SH-SY5Y (cell line): ENCODE results near the gene RAD50.

ENCODE experiments used
- GATA2 ChIP-seq: IDR thresholded peaks from 2 replicates; pipeline ENCODE4 v1.6.1; 2011; ENCODE audit warnings: mild to moderate bottlenecking, low read depth, low read length
- GATA3 ChIP-seq: IDR thresholded peaks from 2 replicates; pipeline ENCODE4 v1.6.1; 2011; ENCODE audit warnings: low read depth, mild to moderate bottlenecking, low read length, moderate library complexity

The RAD50 gene

GRCh38 chr5:132662004-132662401 is 105.2 kb downstream of the RAD50 start:
- TF ChIP-seq GATA3 = no peak
- TF ChIP-seq GATA2 = no peak

GRCh38 chr5:132662925-132663770 is 106.4 kb downstream of the RAD50 start:
- TF ChIP-seq GATA3 = no peak
- no peak for TF ChIP-seq GATA2

GRCh38 chr5:132663771-132664695 is 107.3 kb downstream of the RAD50 start:
- no peak for TF ChIP-seq GATA2
- no peak for TF ChIP-seq GATA3

GRCh38 chr5:132664696-132665209 is 108.0 kb downstream of the RAD50 start:
- TF ChIP-seq GATA3 = no peak
- TF ChIP-seq GATA2 = no peak

- no peak for TF ChIP-seq GATA2
- no peak for TF ChIP-seq GATA3
These were observed 108.8 kb downstream of the RAD50 start for GRCh38 chr5:132665574-132666080.

GRCh38 chr5:132666310-132667123 is 109.7 kb downstream of the RAD50 start:
- TF ChIP-seq GATA3 (no peak), GATA2 (no peak)

- TF ChIP-seq GATA2 (no peak), GATA3 (no peak)
These were observed 110.5 kb downstream of the RAD50 start for GRCh38 chr5:132667309-132667708.

- TF ChIP-seq GATA3 = no peak
- no peak for TF ChIP-seq GATA2
These were observed 111.3 kb downstream of the RAD50 start for GRCh38 chr5:132667761-132668705.

GRCh38 chr5:132668706-132669454 is 112.1 kb downstream of the RAD50 start:
- TF ChIP-seq GATA3 (no peak), GATA2 (no peak)

- TF ChIP-seq GATA2 (no peak), GATA3 (no peak)
These were observed 112.7 kb downstream of the RAD50 start for GRCh38 chr5:132669455-132669820.

- TF ChIP-seq GATA3 (no peak), GATA2 (no peak)
These were observed 113.4 kb downstream of the RAD50 start for GRCh38 chr5:132669966-132670882.
